ENCODE results near the gene CEACAM1. TPM values are rescaled to one million over a fixed set of nuclear protein-coding genes. Genes with fewer than 3 reads are reported as not detected.

Gene CEACAM1
- total RNA-seq, 1 experiment from 2014 or later, result 2.0 TPM

- Mint-ChIP-seq H3K36me3 (peaks cover 23% of the 10 kb centered on the region), H3K27ac (no peak overlapping the region), H3K4me1 (peaks cover 7% of the 10 kb centered on the region), H3K27me3 (ENCODE audit: low read depth) (peaks cover 32% of the 10 kb centered on the region), H3K4me3 (no peak overlapping the region), H3K9me3 (peaks cover 36% of the 10 kb centered on the region)
- POLR2A ChIA-PET, result no interaction called here
- CTCF ChIA-PET, result interaction anchor here (1.1 to 1.4 kb wide), 2 partner anchors 87 to 110 kb away, joined by 3 to 4 read pairs; no protein-coding TSS in a partner anchor
- DNase-seq (ENCODE audit: low spot score) (no peak), ATAC-seq (no peak)
- TF ChIP-seq EMX1 (CRISPR knock-in tag; IDR thresholded peaks at IDR 0.05), result no peak
- TF ChIP-seq ZBTB43 (CRISPR knock-in tag; IDR thresholded peaks at IDR 0.05), result no peak
- no peak for TF ChIP-seq ZNF263 (CRISPR knock-in tag; IDR thresholded peaks at IDR 0.05; ENCODE audit: low read depth)
- TF ChIP-seq ETV6 (CRISPR knock-in tag; IDR thresholded peaks at IDR 0.05), result no peak
- TF ChIP-seq NFATC4 (CRISPR knock-in tag; IDR thresholded peaks at IDR 0.05), result no peak
- TF ChIP-seq JAZF1 (CRISPR knock-in tag; IDR thresholded peaks at IDR 0.05), result no peak
- no peak for TF ChIP-seq SMAD4 (CRISPR knock-in tag; IDR thresholded peaks at IDR 0.05)
- no peak for TF ChIP-seq CREB1 (CRISPR knock-in tag; IDR thresholded peaks at IDR 0.05)
- TF ChIP-seq AFF4 (CRISPR knock-in tag; IDR thresholded peaks at IDR 0.05; ENCODE audit: borderline replicate concordance), result no peak
- TF ChIP-seq ZNF317 (CRISPR knock-in tag; IDR thresholded peaks at IDR 0.05; ENCODE audit: borderline replicate concordance, low read depth), result no peak
- no peak for TF ChIP-seq USF1 (CRISPR knock-in tag; IDR thresholded peaks at IDR 0.05)
- no peak for TF ChIP-seq RELA (CRISPR knock-in tag; IDR thresholded peaks at IDR 0.05; ENCODE audit: borderline replicate concordance)
- no peak for TF ChIP-seq ZNF425 (CRISPR knock-in tag; conservative IDR thresholded peaks at IDR 0.05)
- no peak for TF ChIP-seq IRF2 (CRISPR knock-in tag; IDR thresholded peaks at IDR 0.05; ENCODE audit: borderline replicate concordance, low read depth)
- no peak for TF ChIP-seq ZNF281 (CRISPR knock-in tag; IDR thresholded peaks at IDR 0.05)
Measured at GRCh38 chr19:42548552-42548951, 20.3 kb upstream of the CEACAM1 start.

GRCh38 chr19:42547929-42548328 is 19.6 kb upstream of the CEACAM1 start:
- H3K36me3 Mint-ChIP-seq, result peaks cover 23% of the 10 kb centered on the region
- ATAC-seq (no peak), DNase-seq (ENCODE audit: low spot score) (no peak)
- H3K27ac Mint-ChIP-seq, result no peak overlapping the region
- CTCF ChIA-PET, result interaction anchor here (1.1 to 1.4 kb wide), 2 partner anchors 86 to 109 kb away, joined by 3 to 4 read pairs; no protein-coding TSS in a partner anchor
- peaks cover 32% of the 10 kb centered on the region for H3K27me3 Mint-ChIP-seq (ENCODE audit: low read depth)
- peaks cover 3% of the 10 kb centered on the region for H3K4me1 Mint-ChIP-seq
- peaks cover 36% of the 10 kb centered on the region for H3K9me3 Mint-ChIP-seq
- POLR2A ChIA-PET, result no interaction called here
- no peak overlapping the region for H3K4me3 Mint-ChIP-seq
- TF ChIP-seq E2F4 (CRISPR knock-in tag; IDR thresholded peaks at IDR 0.05; ENCODE audit: borderline replicate concordance, low read depth), result no peak
- TF ChIP-seq IRF2 (CRISPR knock-in tag; IDR thresholded peaks at IDR 0.05; ENCODE audit: borderline replicate concordance, low read depth), result no peak
- TF ChIP-seq CTCF (IDR thresholded peaks at IDR 0.05), result no peak
- TF ChIP-seq ZNF512 (CRISPR knock-in tag; IDR thresholded peaks at IDR 0.05; ENCODE audit: borderline replicate concordance), result no peak
- no peak for TF ChIP-seq ZNF219 (CRISPR knock-in tag; IDR thresholded peaks at IDR 0.05; ENCODE audit: borderline replicate concordance)

Data from WTC11 (cell line).